Endothelial cell of umbilical vein (primary cell): ENCODE data around the gene MCM5. TPM values are rescaled to one million over a fixed set of nuclear protein-coding genes. Genes with fewer than 3 reads are reported as not detected.

Experiments used
- BruUV-seq: library from RNA; stranded (reverse); fragments of 400-500 nt; replicated peaks from 2 replicates; lab custom pipeline; 2021; lab: Mats Ljungman, UMichigan
- CTCF ChIA-PET: fragments of 300-600, 350-600 bp; sonication (Branson Sonifier 250); formaldehyde crosslinking; loops from one replicate; lab custom pipeline; 2021; ENCODE audit warnings: antibody characterized with exemption, inconsistent platforms; lab: Charles Lee
- POLR2A ChIA-PET: fragments of 300-600, 350-600 bp; sonication (Branson Sonifier 250); formaldehyde crosslinking; loops from one replicate; lab custom pipeline; 2021; ENCODE audit warnings: antibody characterized with exemption, inconsistent platforms; lab: Charles Lee
- DNase-seq: peaks from one replicate; pipeline ENCODE4 v3.0.0-alpha.2; 2011; ENCODE audit warnings: low read depth, low spot score
- FAIRE-seq: peaks from 2 replicates; lab custom pipeline; 2011; peaks lifted over from hg19 to GRCh38; lab: Jason Lieb, UNC
- H2AFZ ChIP-seq: 2 replicates; pipeline ENCODE4 v1.6.0; 2012; ENCODE audit warnings: low read depth, low read length, control low read depth, inconsistent platforms
- H3K27ac ChIP-seq: 2 replicates; pipeline ENCODE4 v1.5.1; 2011; ENCODE audit warnings: low read depth, mild to moderate bottlenecking, control low read depth, low read length, moderate library complexity; ENCODE audit not compliant: insufficient read depth
- H3K27me3 ChIP-seq, 2 experiments: 2 replicates each; pipeline versions ENCODE4 v1.6.0 to v1.6.1; 2011; ENCODE audit warnings: low read length in 2 of 2, mixed read lengths in 1 of 2; ENCODE audit not compliant: control insufficient read depth in 2 of 2, insufficient read depth in 2 of 2
- H3K36me3 ChIP-seq, 2 experiments: 2 replicates in 1 of 2; 3 replicates in 1 of 2; pipeline ENCODE4 v1.5.1; 2011; ENCODE audit warnings: low read length in 2 of 2, mild to moderate bottlenecking in 1 of 2, moderate library complexity in 1 of 2; ENCODE audit not compliant: control insufficient read depth in 2 of 2, insufficient read depth in 2 of 2; ENCODE audit errors: extremely low read depth in 1 of 2
- H3K4me1 ChIP-seq: 3 replicates; pipeline ENCODE4 v1.5.1; 2011; ENCODE audit warnings: mild to moderate bottlenecking, low read length; ENCODE audit not compliant: control insufficient read depth, insufficient read depth; ENCODE audit errors: extremely low read depth
- H3K4me2 ChIP-seq: 2 replicates; pipeline ENCODE4 v1.6.1; 2011; ENCODE audit warnings: low read length, control low read depth, mixed read lengths; ENCODE audit not compliant: insufficient read depth
- H3K4me3 ChIP-seq, 3 experiments: fragments of 200-600 bp in 1 of 3; sonication (generic), shearing (Covaris generic) in 1 of 3; replicated peaks in 1 of 3; 2 replicates each; pipeline ENCODE4 v1.5.1; 2011 to 2016; ENCODE audit warnings: control low read depth in 3 of 3, low read length in 3 of 3, mild to moderate bottlenecking in 2 of 3, inconsistent platforms in 1 of 3, low read depth in 1 of 3, moderate library complexity in 1 of 3; ENCODE audit not compliant: insufficient read depth in 1 of 3
- H3K79me2 ChIP-seq: 2 replicates; pipeline ENCODE4 v1.6.0; 2012; ENCODE audit warnings: low read length, inconsistent platforms; ENCODE audit not compliant: control insufficient read depth, insufficient read depth
- H3K9ac ChIP-seq: replicated peaks from 2 replicates; pipeline ENCODE3; 2011; ENCODE audit warnings: low read length, control low read depth; ENCODE audit not compliant: insufficient read depth; ENCODE audit errors: extremely low read depth
- H3K9me1 ChIP-seq: replicated peaks from 3 replicates; pipeline ENCODE4 v1.6.0; 2011; ENCODE audit warnings: mild to moderate bottlenecking, low read length; ENCODE audit not compliant: control insufficient read depth, insufficient read depth; ENCODE audit errors: extremely low read depth
- H3K9me3 ChIP-seq: replicated peaks from 2 replicates; pipeline ENCODE4 v1.5.1; 2012; ENCODE audit warnings: low read length, inconsistent platforms; ENCODE audit not compliant: control insufficient read depth, insufficient read depth
- H4K20me1 ChIP-seq: replicated peaks from 2 replicates; pipeline ENCODE3; 2011; ENCODE audit warnings: mild to moderate bottlenecking, low read length; ENCODE audit not compliant: control insufficient read depth, insufficient read depth; ENCODE audit errors: extremely low read depth
- CTCF ChIP-seq, 2 donors: IDR thresholded peaks; 1 replicate in 1 of 2; 2 replicates in 1 of 2; pipeline ENCODE4 v1.5.1; 2011; ENCODE audit warnings: low read length in 2 of 2, mild to moderate bottlenecking in 2 of 2, moderate library complexity in 2 of 2, control low read depth in 1 of 2, inconsistent platforms in 1 of 2, low read depth in 1 of 2; ENCODE audit not compliant: insufficient read depth in 1 of 2; ENCODE audit errors: extremely low read depth in 1 of 2
- EZH2 ChIP-seq: IDR thresholded peaks from 2 replicates; pipeline ENCODE4 v1.6.1; 2012; ENCODE audit warnings: borderline replicate concordance, low read depth, mild to moderate bottlenecking, moderate library complexity, low read length, inconsistent platforms; ENCODE audit not compliant: severe bottlenecking
- FOS ChIP-seq: IDR thresholded peaks from 2 replicates; pipeline ENCODE4 v1.6.1; 2011; ENCODE audit warnings: mild to moderate bottlenecking, low read length, moderate library complexity, borderline replicate concordance; ENCODE audit not compliant: insufficient read depth
- GATA2 ChIP-seq: IDR thresholded peaks from 2 replicates; pipeline ENCODE4 v1.7.0; 2011; ENCODE audit warnings: low read depth, mild to moderate bottlenecking, moderate library complexity, mixed read lengths, low read length; ENCODE audit not compliant: insufficient read length, insufficient read depth
- JUN ChIP-seq: IDR thresholded peaks from 2 replicates; pipeline ENCODE4 v1.6.1; 2011; ENCODE audit warnings: borderline replicate concordance, low read depth; ENCODE audit not compliant: insufficient read length, insufficient read depth
- MAX ChIP-seq: IDR thresholded peaks from 2 replicates; pipeline ENCODE4 v1.6.1; 2011; ENCODE audit not compliant: insufficient read depth, insufficient read length
- MYC ChIP-seq: IDR thresholded peaks from one replicate; pipeline ENCODE4 v1.6.1; 2011; ENCODE audit warnings: mild to moderate bottlenecking, low read depth, low read length
- POLR2A ChIP-seq: IDR thresholded peaks from 2 replicates; pipeline ENCODE4 v1.6.1; 2012; ENCODE audit warnings: low read depth, mild to moderate bottlenecking, control low read depth, low read length
- POLR2AphosphoS5 ChIP-seq: IDR thresholded peaks from 2 replicates; pipeline ENCODE4 v1.6.1; 2012; ENCODE audit warnings: low read depth, mild to moderate bottlenecking, control low read depth, low read length, moderate library complexity; ENCODE audit not compliant: insufficient read depth
- dilution Hi-C: fragments of 300-500 bp; cut with MboI; formaldehyde crosslinking; loops from one replicate; pipeline ENCODE4 v1.15.0; 2019; ENCODE audit warnings: low sequenced_read_pairs; ENCODE audit not compliant: extremely low pct_ligation_motif_present
- intact Hi-C: fragments of 100-400 bp; cut with micrococcal nuclease; formaldehyde crosslinking; loops from one replicate; pipeline ENCODE4 v1.10.0; 2022
- polyA plus RNA-seq, 4 experiments: library from polyadenylated mRNA; depleted of rRNA in 3 of 4; stranded (reverse) in 3 of 4; unstranded in 1 of 4; fragments of >200 nt; gene quantifications; 2 replicates each; pipeline versions ENCODE4 v1.2.1 to v1.2.3, GENCODE V29; 2011 to 2012; ENCODE audit warnings: missing spikeins in 1 of 4
- total RNA-seq: library from RNA; stranded (reverse); gene quantifications from 2 replicates; pipeline ENCODE4 v1.2.3, GENCODE V29; 2021

The MCM5 gene
- total and polyA plus RNA-seq, 2 donors (not counting 3 experiments of a cell fraction or from before 2014, with no cell fraction given), result 67.8 to 111 TPM

GRCh38 chr22:35380013-35380412 lies 19.9 kb upstream of the MCM5 start:
- TF ChIP-seq POLR2AphosphoS5 (no peak), MAX (no peak), CTCF (IDR thresholded peaks at IDR 0.05; ENCODE audit: extremely low read depth in 1 of 2, insufficient read depth in 1 of 2, low read depth in 1 of 2, low read length in 2 of 2) (no peak), MYC (no peak), EZH2 (no peak), GATA2 (no peak), JUN (no peak), FOS (no peak), POLR2A (no peak)
- no peaks in the 10 kb centered on the region for H4K20me1 ChIP-seq
- H3K79me2 ChIP-seq, result peaks cover 13% of the 10 kb centered on the region
- peaks cover 34% of the 10 kb centered on the region for H3K4me1 ChIP-seq
- peak overlapping the region; percentile 58 for H3K4me2 ChIP-seq
- dilution Hi-C loops, result no loop called here
- ChIA-PET POLR2A (no interaction called here), CTCF (interaction anchor here (1.0 to 3.3 kb wide), 3 partner anchors 8 to 29 kb away, joined by 3 to 32 read pairs (median 3); no protein-coding TSS in a partner anchor)
- H3K4me3 ChIP-seq, result no peak overlapping the region
- BruUV-seq, result no TSS peak
- H3K9me3 ChIP-seq, result no peaks in the 10 kb centered on the region
- H3K9me1 ChIP-seq, result no peaks in the 10 kb centered on the region
- no peaks in the 10 kb centered on the region for H3K27me3 ChIP-seq
- DNase-seq (peak; percentile 32), FAIRE-seq (peak; percentile 68)
- intact Hi-C loops, result loop anchor here (2.0 kb wide), 1 partner anchor 17 kb away; no protein-coding TSS in a partner anchor
- H3K27ac ChIP-seq, result peak overlapping the region; percentile 57
- peaks cover under 1 to 12% of the 10 kb centered on the region in 2 experiments for H3K36me3 ChIP-seq
- H3K9ac ChIP-seq, result no peak overlapping the region
- H2AFZ ChIP-seq, result peak overlapping the region; percentile 67
